Measurements from ENCODE around the gene PARD3. TPM values are rescaled to one million over a fixed set of nuclear protein-coding genes. Genes with fewer than 3 reads are reported as not detected.
A peak's percentile ranks its signal among the peaks of the same experiment; 100 is the strongest.

The PARD3 gene
- total RNA-seq, 3 donors from 2014 or later = 39.5 to 87.9 (median 47.0) TPM

DNA sequence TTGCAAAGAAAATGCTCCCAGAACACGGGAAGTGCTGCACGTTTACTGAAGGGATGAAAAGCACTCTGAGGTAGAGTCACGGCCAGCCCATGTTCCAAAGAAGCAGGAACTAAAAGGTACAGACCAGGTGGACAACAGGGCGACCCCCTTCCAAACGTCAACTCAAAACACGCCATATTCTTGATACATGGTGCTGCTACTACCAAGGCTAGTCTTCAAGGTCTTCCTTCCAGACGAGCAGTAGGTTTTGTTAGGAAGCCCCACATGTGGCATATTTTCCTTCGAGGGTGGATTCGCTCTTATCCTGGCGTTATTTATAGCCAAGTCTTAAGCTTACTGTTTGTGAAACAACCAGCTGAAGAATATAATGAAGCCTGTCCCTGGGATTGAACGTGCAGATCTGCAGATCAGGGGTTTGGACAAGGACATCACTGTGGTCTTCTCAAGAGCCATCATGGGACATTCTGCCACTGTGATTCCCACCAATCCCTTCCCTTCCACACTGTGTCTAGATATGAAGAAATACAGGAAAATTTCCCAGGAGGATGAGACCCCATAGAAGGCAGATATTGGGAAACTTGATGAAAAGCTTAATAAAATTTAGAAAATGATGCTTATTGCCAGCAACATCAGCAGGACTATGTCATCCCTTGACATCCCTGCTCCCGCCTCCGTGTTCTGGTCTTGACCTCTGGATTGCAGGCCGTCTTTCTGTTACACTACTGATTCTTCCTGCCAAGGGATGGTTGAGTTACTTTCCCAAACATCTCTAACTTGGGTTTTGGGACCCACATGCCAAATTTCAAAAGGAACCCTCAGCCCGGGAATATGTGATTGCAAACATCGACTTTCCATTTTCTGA is 734.4 kb downstream of the PARD3 start:
- DNase-seq (no peak), ATAC-seq (peak; percentile 30)
- Histone ChIP-seq H3K36me3 (ENCODE audit: low read depth) (no peaks in the 10 kb centered on the region), H3K4me1 (ENCODE audit: low read depth) (no peaks in the 10 kb centered on the region), H3K9me3 (peaks cover 6% of the 10 kb centered on the region), H3K4me3 (no peak overlapping the region)
- intact Hi-C loops (cut with DNase I, micrococcal nuclease) = no loop called here
- no peak for TF ChIP-seq CTCF (IDR thresholded peaks at IDR 0.05)

DNA sequence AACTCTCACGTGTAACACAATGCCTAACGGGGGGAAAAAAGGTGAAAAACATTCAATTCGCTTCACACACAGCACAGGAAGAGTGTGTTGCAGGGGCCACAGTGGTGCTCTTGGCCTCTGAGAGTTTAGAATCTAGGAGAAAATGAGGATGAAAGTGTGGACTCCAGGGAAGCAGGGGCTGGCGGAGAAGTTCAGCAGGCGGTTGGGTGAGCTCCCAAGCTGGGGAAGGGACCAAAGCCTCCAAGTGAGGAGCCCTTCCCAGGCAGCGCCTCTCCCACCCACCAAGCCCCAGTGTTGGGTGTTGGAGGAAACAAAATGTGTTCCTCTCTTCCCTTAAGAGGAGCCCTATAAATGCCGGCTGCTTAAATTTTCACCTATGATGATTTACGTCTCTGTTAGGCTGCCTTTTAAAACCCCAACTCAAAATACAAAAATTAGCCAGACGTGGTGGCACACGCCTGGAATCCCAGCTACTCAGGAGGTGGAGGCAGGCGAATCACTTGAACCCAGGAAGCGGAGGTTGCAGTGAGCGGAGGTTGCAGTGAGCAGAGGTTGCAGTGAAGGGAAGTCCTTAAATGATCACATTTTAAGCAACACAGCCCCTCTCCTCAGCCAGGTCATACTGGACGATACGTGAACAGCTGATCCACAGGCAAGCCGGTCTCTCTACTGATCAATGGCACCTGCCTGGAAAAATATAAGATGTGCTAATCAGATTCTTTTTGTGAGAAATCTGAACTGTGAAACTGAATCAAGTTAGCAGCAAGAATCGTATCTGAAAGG is 735.2 kb downstream of the PARD3 start:
- no peaks in the 10 kb centered on the region for H3K4me1 ChIP-seq (ENCODE audit: low read depth)
- no peaks in the 10 kb centered on the region for H3K36me3 ChIP-seq (ENCODE audit: low read depth)
- peaks cover 6% of the 10 kb centered on the region for H3K9me3 ChIP-seq
- ATAC-seq (no peak), DNase-seq (no peak)
- intact Hi-C loops (cut with DNase I, micrococcal nuclease) = no loop called here
- H3K4me3 ChIP-seq = no peak overlapping the region
- no peak for TF ChIP-seq CTCF (IDR thresholded peaks at IDR 0.05)

DNA sequence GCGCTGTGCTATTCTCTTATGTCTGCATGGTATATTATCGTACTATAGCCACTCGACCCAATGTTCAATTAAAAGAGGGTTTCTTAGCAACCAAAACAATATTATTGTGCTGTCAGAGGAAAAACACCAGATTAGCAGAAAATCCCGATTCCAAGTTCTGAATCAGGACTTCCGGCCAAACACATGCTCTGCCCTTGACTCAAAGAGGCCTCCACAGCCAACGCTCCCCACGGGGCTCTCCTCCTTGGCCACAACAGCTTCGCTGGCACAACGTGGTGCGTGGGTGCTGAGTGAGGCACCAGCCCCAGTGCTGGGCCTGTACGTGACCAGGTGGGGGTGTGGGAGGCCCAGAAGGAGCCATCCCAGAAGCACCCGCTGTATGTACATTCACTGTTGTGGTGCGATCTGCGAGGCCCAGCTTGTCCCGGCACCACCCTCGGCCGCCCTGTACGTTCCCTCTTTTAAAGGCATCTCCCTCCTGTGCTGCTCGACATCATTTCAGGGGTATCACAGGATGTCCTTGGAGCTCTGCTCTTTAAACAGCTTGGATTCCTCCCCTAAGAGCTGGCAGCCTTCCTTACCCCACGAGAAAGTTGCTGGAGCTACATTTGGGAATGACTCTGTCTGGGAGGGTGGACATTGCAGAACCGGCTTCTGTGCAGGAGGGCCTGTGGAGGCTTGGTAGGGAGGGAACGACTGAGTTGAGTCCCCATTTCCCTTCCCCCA is 736.2 kb downstream of the PARD3 start:
- ATAC-seq = peak; percentile 34

DNA sequence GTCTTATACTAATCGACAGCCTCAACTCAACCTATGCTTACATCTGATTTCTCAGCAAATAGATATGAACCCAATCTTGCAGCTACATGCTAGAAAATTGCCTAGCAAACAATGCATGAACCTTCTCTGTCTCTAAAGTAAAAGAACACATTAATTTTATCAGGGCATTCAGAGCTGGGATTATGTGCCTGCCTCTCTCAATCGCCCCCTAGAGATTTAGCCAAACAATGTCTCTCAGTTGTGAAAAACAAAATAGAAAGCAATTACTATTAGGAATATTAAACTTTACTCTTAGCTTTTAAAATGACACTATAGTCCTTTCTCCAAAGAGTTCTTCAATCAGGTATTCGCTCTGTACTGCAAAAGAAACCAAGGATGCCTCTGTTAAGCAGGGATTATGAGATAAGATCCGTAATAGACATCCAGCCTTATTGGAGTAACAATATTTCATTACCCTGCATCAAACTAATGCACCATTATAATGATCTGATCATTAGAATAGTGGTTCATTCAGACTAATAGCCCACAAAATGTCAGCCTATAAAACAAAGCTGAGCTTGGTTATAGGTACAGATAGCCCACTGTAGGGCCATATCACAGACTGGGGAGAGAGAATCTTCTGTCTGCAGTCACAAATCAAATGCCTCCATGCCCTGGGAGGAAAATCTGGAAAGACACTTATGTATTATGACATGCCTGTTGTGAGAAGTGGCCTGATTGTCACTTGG is 736.9 kb downstream of the PARD3 start:
- intact Hi-C loops (cut with DNase I, micrococcal nuclease) = no loop called here

More for the DNA sequence above, 736.2 kb downstream of the PARD3 start:
- Histone ChIP-seq H3K36me3 (ENCODE audit: low read depth) (no peaks in the 10 kb centered on the region), H3K9me3 (peaks cover 4% of the 10 kb centered on the region), H3K4me3 (no peak overlapping the region), H3K4me1 (ENCODE audit: low read depth) (no peaks in the 10 kb centered on the region)
- no peak for TF ChIP-seq CTCF (IDR thresholded peaks at IDR 0.05)
- intact Hi-C loops (cut with DNase I, micrococcal nuclease) = no loop called here
- DNase-seq = peak in 1 of 3 donors; percentile 68

More for the DNA sequence above, 736.9 kb downstream of the PARD3 start:
- H3K9me3 ChIP-seq = no peaks in the 10 kb centered on the region
- DNase-seq (no peak), ATAC-seq (no peak)
- TF ChIP-seq CTCF (IDR thresholded peaks at IDR 0.05) = no peak
- H3K4me3 ChIP-seq = no peak overlapping the region
- no peaks in the 10 kb centered on the region for H3K36me3 ChIP-seq (ENCODE audit: low read depth)
- H3K4me1 ChIP-seq (ENCODE audit: low read depth) = no peaks in the 10 kb centered on the region
